ENCODE results near the gene CYB5B. TPM values are rescaled to one million over a fixed set of nuclear protein-coding genes. Genes with fewer than 3 reads are reported as not detected.
"Not testable (repeated sequence)": the region's sequence is repeated elsewhere in the genome, so short reads cannot be mapped to it uniquely, and the experiment has no call there.

Gene CYB5B
- total RNA-seq, 1 donor from 2014 or later, result 46.3 TPM

DNA sequence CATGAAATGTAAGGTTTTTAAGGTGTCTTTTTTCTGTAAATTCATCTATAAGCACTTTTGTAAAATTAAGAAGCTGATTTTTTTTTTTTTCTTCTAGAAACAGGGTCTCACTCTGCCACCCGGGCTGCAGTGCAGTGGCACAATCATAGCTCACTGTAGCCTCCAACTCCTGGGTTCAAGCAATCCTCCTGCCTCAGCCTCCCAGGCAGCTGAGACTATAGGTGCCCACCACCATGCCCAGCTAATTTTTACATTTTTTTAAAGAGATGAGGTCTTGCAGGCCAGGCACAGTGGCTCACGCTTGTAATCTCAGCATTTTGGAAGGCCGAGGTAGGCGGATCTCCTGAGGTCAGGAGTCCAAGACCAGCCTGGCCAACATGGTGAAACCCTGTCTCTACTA lies 4.5 kb upstream of the CYB5B start:
- Histone ChIP-seq H3K4me3 (ENCODE audit: low read depth, low read length) (no peak overlapping the region), H3K36me3 (ENCODE audit: control insufficient read depth, insufficient read depth, low read length) (no peaks in the 10 kb centered on the region), H3K27me3 (ENCODE audit: control insufficient read depth, insufficient read depth, low read length) (no peaks in the 10 kb centered on the region)
- TF ChIP-seq CTCF (IDR thresholded peaks at IDR 0.05; ENCODE audit: insufficient read depth, low read length, poor library complexity, severe bottlenecking), result no peak
- no peak for DNase-seq (ENCODE audit: low read depth)

DNA sequence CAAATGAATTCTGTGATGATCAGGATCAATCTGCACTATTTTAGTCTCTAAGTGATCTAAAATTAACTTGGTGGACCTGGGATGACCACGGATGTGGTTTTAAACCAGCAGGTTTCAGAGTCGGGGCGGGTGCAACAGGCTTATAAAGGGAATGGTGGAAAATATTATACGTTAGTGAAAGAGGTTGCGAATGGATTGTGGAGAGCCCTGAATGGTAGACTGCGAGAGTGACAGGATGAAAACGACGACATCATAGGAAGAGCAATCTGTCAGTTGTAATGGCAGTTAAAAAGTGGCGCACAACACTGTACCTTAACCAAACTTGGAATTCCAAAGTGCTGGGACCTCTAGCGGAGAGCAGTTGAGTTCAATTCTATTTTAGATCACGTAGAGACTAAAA lies 1.2 kb upstream of the CYB5B start:
- Histone ChIP-seq H3K27me3 (ENCODE audit: control insufficient read depth, insufficient read depth, low read length) (no peaks in the 10 kb centered on the region), H3K36me3 (ENCODE audit: control insufficient read depth, insufficient read depth, low read length) (no peaks in the 10 kb centered on the region), H3K4me3 (ENCODE audit: low read depth, low read length) (no peak overlapping the region)
- no peak for TF ChIP-seq CTCF (IDR thresholded peaks at IDR 0.05; ENCODE audit: insufficient read depth, low read length, poor library complexity, severe bottlenecking)
- no peak for DNase-seq (ENCODE audit: low read depth)

GRCh38 chr16:69424935-69425784 lies 741 bp downstream of the CYB5B start:
- Histone ChIP-seq H3K4me3 (ENCODE audit: low read depth, low read length) (peak overlapping the region; percentile 85), H3K36me3 (ENCODE audit: control insufficient read depth, insufficient read depth, low read length) (peaks cover 2% of the 10 kb centered on the region), H3K27me3 (ENCODE audit: control insufficient read depth, insufficient read depth, low read length) (no peaks in the 10 kb centered on the region)
- no peak for TF ChIP-seq CTCF (IDR thresholded peaks at IDR 0.05; ENCODE audit: insufficient read depth, low read length, poor library complexity, severe bottlenecking)
- no peak for DNase-seq (ENCODE audit: low read depth)

GRCh38 chr16:69428652-69429051 lies 4.2 kb downstream of the CYB5B start:
- TF ChIP-seq CTCF (IDR thresholded peaks at IDR 0.05; ENCODE audit: insufficient read depth, low read length, poor library complexity, severe bottlenecking), result no peak
- Histone ChIP-seq H3K27me3 (ENCODE audit: control insufficient read depth, insufficient read depth, low read length) (no peaks in the 10 kb centered on the region), H3K4me3 (ENCODE audit: low read depth, low read length) (no peak overlapping the region), H3K36me3 (ENCODE audit: control insufficient read depth, insufficient read depth, low read length) (peaks cover 3% of the 10 kb centered on the region)
- no peak for DNase-seq (ENCODE audit: low read depth)

GRCh38 chr16:69429058-69429640 lies 4.7 kb downstream of the CYB5B start:
- DNase-seq (ENCODE audit: low read depth); H3K36me3 ChIP-seq (ENCODE audit: control insufficient read depth, insufficient read depth, low read length); H3K4me3 ChIP-seq (ENCODE audit: low read depth, low read length); H3K27me3 ChIP-seq (ENCODE audit: control insufficient read depth, insufficient read depth, low read length): not testable (repeated sequence)

- Histone ChIP-seq H3K27me3 (ENCODE audit: control insufficient read depth, insufficient read depth, low read length) (no peaks in the 10 kb centered on the region), H3K36me3 (ENCODE audit: control insufficient read depth, insufficient read depth, low read length) (peaks cover 3% of the 10 kb centered on the region), H3K4me3 (ENCODE audit: low read depth, low read length) (no peak overlapping the region)
- TF ChIP-seq CTCF (IDR thresholded peaks at IDR 0.05; ENCODE audit: insufficient read depth, low read length, poor library complexity, severe bottlenecking), result no peak
- no peak for DNase-seq (ENCODE audit: low read depth)
These were observed 7.6 kb downstream of the CYB5B start for GRCh38 chr16:69431948-69432468.

Data from kidney epithelial cell (primary cell).